Kidney epithelial cell (primary cell): ENCODE measurements around the gene SLC43A1. TPM values are rescaled to one million over a fixed set of nuclear protein-coding genes. Genes with fewer than 3 reads are reported as not detected.

Experiments used
- DNase-seq: peaks from one replicate; pipeline ENCODE4 v3.0.0-alpha.2; 2010; ENCODE audit warnings: low read depth
- H3K27me3 ChIP-seq: 2 replicates; pipeline ENCODE4 v1.6.0; 2011; ENCODE audit warnings: low read length; ENCODE audit not compliant: control insufficient read depth, insufficient read depth
- H3K36me3 ChIP-seq: 2 replicates; pipeline ENCODE4 v1.5.1; 2011; ENCODE audit warnings: low read length; ENCODE audit not compliant: control insufficient read depth, insufficient read depth
- H3K4me3 ChIP-seq: 2 replicates; pipeline ENCODE4 v1.5.1; 2011; ENCODE audit warnings: low read depth, mild to moderate bottlenecking, control low read depth, low read length
- CTCF ChIP-seq: IDR thresholded peaks from 2 replicates; pipeline ENCODE4 v1.5.1; 2011; ENCODE audit warnings: mild to moderate bottlenecking, moderate library complexity, low read length, control low read depth, inconsistent platforms; ENCODE audit not compliant: insufficient read depth, poor library complexity, severe bottlenecking
- total RNA-seq: library from RNA; depleted of rRNA; stranded (reverse); fragments of >200 nt; gene quantifications from 2 replicates; pipeline ENCODE4 v1.2.3, GENCODE V29; 2015

The SLC43A1 gene
- total RNA-seq, 1 donor from 2014 or later = 16.7 TPM

- no peak for DNase-seq
- TF ChIP-seq CTCF = no peak
- H3K36me3 ChIP-seq = no peaks in the 10 kb centered on the region
Measured at GRCh38 chr11:57512646-57513451, 2.7 kb downstream of the SLC43A1 start.

GRCh38 chr11:57511741-57512430 is 3.6 kb downstream of the SLC43A1 start:
- no peak for DNase-seq
- no peak for TF ChIP-seq CTCF
- no peaks in the 10 kb centered on the region for H3K36me3 ChIP-seq
- H3K4me3 ChIP-seq = no peak overlapping the region
- H3K27me3 ChIP-seq = no peaks in the 10 kb centered on the region

More at GRCh38 chr11:57512646-57513451, 2.7 kb downstream of the SLC43A1 start:
- Histone ChIP-seq H3K4me3 (no peak overlapping the region), H3K27me3 (no peaks in the 10 kb centered on the region)

GRCh38 chr11:57508341-57509170 is 6.9 kb downstream of the SLC43A1 start:
- Histone ChIP-seq H3K4me3 (no peak overlapping the region), H3K36me3 (no peaks in the 10 kb centered on the region), H3K27me3 (no peaks in the 10 kb centered on the region)
- no peak for TF ChIP-seq CTCF
- no peak for DNase-seq

- no peak overlapping the region for H3K4me3 ChIP-seq
- H3K27me3 ChIP-seq = no peaks in the 10 kb centered on the region
- no peak for DNase-seq
- H3K36me3 ChIP-seq = no peaks in the 10 kb centered on the region
- no peak for TF ChIP-seq CTCF
Measured at GRCh38 chr11:57506522-57506921, 9.0 kb downstream of the SLC43A1 start.

GRCh38 chr11:57504511-57504910 is 11.0 kb downstream of the SLC43A1 start:
- no peak for TF ChIP-seq CTCF
- Histone ChIP-seq H3K27me3 (no peaks in the 10 kb centered on the region), H3K4me3 (no peak overlapping the region)

More at GRCh38 chr11:57504511-57504910, 11.0 kb downstream of the SLC43A1 start:
- DNase-seq = no peak
- H3K36me3 ChIP-seq = no peaks in the 10 kb centered on the region
